ENCODE data around the gene NCKAP1.
A peak's percentile ranks its signal among the peaks of the same experiment; 100 is the strongest.

Gene NCKAP1, protein sequence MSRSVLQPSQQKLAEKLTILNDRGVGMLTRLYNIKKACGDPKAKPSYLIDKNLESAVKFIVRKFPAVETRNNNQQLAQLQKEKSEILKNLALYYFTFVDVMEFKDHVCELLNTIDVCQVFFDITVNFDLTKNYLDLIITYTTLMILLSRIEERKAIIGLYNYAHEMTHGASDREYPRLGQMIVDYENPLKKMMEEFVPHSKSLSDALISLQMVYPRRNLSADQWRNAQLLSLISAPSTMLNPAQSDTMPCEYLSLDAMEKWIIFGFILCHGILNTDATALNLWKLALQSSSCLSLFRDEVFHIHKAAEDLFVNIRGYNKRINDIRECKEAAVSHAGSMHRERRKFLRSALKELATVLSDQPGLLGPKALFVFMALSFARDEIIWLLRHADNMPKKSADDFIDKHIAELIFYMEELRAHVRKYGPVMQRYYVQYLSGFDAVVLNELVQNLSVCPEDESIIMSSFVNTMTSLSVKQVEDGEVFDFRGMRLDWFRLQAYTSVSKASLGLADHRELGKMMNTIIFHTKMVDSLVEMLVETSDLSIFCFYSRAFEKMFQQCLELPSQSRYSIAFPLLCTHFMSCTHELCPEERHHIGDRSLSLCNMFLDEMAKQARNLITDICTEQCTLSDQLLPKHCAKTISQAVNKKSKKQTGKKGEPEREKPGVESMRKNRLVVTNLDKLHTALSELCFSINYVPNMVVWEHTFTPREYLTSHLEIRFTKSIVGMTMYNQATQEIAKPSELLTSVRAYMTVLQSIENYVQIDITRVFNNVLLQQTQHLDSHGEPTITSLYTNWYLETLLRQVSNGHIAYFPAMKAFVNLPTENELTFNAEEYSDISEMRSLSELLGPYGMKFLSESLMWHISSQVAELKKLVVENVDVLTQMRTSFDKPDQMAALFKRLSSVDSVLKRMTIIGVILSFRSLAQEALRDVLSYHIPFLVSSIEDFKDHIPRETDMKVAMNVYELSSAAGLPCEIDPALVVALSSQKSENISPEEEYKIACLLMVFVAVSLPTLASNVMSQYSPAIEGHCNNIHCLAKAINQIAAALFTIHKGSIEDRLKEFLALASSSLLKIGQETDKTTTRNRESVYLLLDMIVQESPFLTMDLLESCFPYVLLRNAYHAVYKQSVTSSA

DNA sequence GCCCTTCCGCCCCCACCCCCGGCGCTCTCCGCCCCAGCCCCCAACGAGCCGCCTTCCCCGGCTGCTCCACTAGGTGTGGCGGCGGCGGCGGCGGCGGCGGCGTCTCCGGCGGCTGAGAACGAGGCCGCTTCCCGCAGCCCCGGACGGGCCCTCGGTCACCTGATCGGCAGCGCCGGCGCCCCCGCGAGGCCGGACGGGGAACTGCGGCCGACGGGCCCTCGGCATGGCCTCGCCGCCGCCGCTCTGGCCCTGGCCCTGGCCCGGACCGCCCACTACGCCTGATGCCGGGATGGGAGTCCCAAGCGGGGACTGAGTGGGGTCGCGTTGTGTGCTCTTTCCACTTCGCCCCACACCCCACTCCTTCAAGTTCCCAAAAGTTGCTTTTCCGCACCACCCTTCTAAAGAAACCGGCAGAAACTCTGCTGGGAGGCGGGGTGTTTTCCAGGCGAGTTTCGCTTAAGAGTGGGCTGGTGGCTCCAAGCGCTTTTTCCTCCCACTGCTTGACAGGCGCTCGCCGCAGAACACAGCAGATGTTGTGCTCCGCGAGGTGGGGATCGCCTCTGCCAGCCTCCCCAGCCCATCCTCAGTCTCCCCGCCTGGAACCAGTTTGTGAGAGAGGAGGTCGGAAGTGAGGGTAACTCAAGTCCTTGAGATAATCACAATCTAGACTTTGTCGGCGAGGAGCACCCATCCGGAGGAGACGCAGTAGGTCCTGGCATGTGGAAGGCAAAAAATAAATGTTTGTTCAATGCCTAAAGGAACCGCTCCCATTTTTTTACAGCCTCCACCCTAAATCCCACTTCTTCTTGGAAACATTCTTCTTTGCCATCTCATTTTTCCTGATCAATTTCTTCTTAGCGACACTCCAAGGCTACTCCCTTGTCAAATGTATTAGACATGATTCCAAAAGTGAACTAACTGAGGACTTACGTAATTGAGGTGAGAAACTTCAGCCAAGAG, at the start of gene NCKAP1:
NCKAP1 (minus strand) TSS at position 117 of the 960 bp plus-strand sequence. CDS start 358 bp downstream, outside the sequence.
- Histone ChIP-seq H3K9ac (ENCODE audit: low read length) (peak within 1 kb of the TSS; percentile 91), H3K36me3 (ENCODE audit: control insufficient read depth, insufficient read depth, low read length, severe bottlenecking) (no peaks in the 10 kb centered on the region)
- peak; percentile 95 for DNase-seq (ENCODE audit: low read depth)

DNA sequence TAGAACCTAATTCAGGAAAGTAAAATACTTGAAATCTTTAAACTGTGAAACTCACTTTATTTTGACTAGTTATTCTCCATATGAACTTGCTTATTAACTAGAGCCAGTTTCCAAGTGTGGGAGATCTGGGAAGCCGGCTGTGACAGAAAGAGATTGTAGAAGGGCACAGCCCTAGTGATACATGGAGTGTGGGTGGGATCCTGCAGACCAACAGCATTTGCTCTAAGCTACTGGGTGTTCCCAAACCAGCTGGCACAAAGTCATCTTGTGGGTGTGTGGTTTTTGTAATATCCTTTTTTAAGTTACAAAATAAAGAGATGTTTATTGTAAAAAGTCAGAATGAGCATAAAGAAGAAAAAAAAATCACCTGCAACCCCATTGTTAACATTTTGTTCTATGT, 43.7 kb upstream of the NCKAP1 start:
- Histone ChIP-seq H3K9me3 (ENCODE audit: control insufficient read depth, low read length) (no peaks in the 10 kb centered on the region), H3K4me1 (ENCODE audit: control insufficient read depth, insufficient read depth, low read length) (peaks cover 11% of the 10 kb centered on the region), H3K4me3 (ENCODE audit: low read length) (no peak overlapping the region), H3K36me3 (ENCODE audit: control insufficient read depth, insufficient read depth, low read length, severe bottlenecking) (no peaks in the 10 kb centered on the region), H3K9ac (ENCODE audit: low read length) (no peak overlapping the region), H3K27me3 (replicated peaks; ENCODE audit: control insufficient read depth, insufficient read depth, low read length) (no peaks in the 10 kb centered on the region)
- peak; percentile 54 for DNase-seq (ENCODE audit: low read depth)

More for the DNA sequence above, at the start of gene NCKAP1:
- Histone ChIP-seq H3K4me1 (ENCODE audit: control insufficient read depth, insufficient read depth, low read length) (peaks cover 34% of the 10 kb centered on the region), H3K4me3 (ENCODE audit: low read length) (peak within 1 kb of the TSS; percentile 84), H3K9me3 (ENCODE audit: control insufficient read depth, low read length) (no peaks in the 10 kb centered on the region), H3K27me3 (replicated peaks; ENCODE audit: control insufficient read depth, insufficient read depth, low read length) (no peaks in the 10 kb centered on the region)

DNA sequence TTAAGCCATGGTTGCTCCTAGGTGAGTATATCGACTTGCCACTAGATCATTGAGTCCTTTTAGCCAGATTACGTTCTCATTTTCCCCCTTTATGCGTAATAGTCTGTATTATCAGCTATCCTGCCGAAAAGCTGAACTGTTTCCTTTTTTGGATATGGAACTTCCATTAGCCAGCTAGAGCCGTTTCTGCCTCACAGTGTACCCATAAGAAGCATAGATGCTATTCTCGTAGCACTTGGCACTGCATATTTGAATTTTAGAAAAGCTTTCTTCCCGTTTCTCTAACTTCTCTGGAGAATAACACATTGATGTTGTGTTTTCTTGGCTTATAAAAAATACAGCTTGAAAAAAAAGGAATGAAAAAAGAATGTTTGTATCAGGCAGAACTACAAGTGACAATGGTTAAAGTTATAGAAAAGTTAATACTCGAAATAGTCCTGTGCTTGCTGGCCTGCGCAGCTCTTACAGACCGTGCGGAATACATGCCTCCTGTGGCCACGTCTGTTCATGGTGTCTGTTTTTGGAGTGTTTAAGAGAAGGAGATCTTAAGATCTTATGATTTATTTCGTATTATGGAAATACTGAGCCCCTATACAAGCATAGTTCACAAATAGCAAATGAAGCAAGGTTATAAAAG, 41.0 kb upstream of the NCKAP1 start:
- Histone ChIP-seq H3K9me3 (ENCODE audit: control insufficient read depth, low read length) (no peaks in the 10 kb centered on the region), H3K36me3 (ENCODE audit: control insufficient read depth, insufficient read depth, low read length, severe bottlenecking) (no peaks in the 10 kb centered on the region), H3K4me3 (ENCODE audit: low read length) (peak overlapping the region; percentile 94), H3K9ac (ENCODE audit: low read length) (peak overlapping the region; percentile 88), H3K4me1 (ENCODE audit: control insufficient read depth, insufficient read depth, low read length) (peaks cover 11% of the 10 kb centered on the region), H3K27me3 (replicated peaks; ENCODE audit: control insufficient read depth, insufficient read depth, low read length) (peaks cover 10% of the 10 kb centered on the region)
- peak; percentile 34 for DNase-seq (ENCODE audit: low read depth)

DNA sequence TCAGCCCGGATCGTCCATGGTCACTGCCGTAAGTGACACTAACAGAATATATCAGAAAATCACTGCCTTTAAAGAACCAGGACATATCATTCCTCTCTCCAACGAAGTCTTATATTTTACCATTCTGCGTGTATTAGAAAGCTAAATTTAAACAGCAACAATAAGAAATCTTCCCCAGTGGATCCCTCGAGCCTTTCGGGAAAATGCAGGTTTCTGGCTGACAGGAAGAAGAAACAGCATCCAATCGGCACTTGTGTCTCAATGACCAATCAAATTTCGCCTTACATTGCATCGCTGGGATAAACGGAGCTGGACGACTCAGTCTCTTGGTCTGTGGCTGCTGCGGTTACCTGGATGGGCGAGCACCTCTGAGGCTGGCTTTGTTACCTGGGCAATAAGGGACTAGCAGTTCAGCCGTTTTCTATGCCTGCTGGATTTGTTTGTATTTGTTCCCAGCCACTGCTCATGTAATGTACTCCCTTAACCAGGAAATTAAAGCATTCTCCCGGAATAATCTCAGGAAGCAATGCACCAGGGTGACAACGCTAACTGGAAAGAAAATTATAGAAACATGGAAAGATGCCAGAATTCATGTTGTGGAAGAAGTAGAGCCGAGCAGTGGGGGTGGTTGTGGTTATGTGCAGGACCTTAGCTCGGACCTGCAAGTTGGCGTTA, 40.3 kb upstream of the NCKAP1 start, which contains the start of gene DUSP19:
DUSP19 (plus strand) TSS at position 284 of the 675 bp plus-strand sequence; CDS start at position 471, 187 bp downstream.
- DNase-seq (ENCODE audit: low read depth), result peak; percentile 95
- peaks cover 11% of the 10 kb centered on the region for H3K4me1 ChIP-seq (ENCODE audit: control insufficient read depth, insufficient read depth, low read length)
- peak within 1 kb of the TSS; percentile 94 for H3K4me3 ChIP-seq (ENCODE audit: low read length)
- H3K36me3 ChIP-seq (ENCODE audit: control insufficient read depth, insufficient read depth, low read length, severe bottlenecking), result no peaks in the 10 kb centered on the region
- H3K27me3 ChIP-seq (replicated peaks; ENCODE audit: control insufficient read depth, insufficient read depth, low read length), result peaks cover 10% of the 10 kb centered on the region
- no peaks in the 10 kb centered on the region for H3K9me3 ChIP-seq (ENCODE audit: control insufficient read depth, low read length)
- H3K9ac ChIP-seq (ENCODE audit: low read length), result peak within 1 kb of the TSS; percentile 88

DNA sequence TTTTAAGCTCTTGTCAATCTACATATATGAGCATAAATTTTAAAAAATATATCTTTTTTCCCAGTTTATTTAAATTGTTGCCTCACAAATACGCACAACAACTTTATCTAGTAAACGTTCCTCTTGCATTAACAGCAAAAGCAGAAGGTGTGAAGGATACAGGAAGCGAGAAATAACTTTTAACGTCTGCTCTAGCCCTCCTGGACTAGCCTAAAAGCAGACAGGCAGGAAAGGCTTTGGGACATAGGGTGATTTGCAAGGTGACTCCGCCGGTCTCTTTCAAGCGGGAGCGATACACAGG, 39.9 kb upstream of the NCKAP1 start:
- Histone ChIP-seq H3K4me1 (ENCODE audit: control insufficient read depth, insufficient read depth, low read length) (peaks cover 11% of the 10 kb centered on the region), H3K9ac (ENCODE audit: low read length) (peak overlapping the region; percentile 88), H3K9me3 (ENCODE audit: control insufficient read depth, low read length) (no peaks in the 10 kb centered on the region), H3K27me3 (replicated peaks; ENCODE audit: control insufficient read depth, insufficient read depth, low read length) (peaks cover 10% of the 10 kb centered on the region), H3K36me3 (ENCODE audit: control insufficient read depth, insufficient read depth, low read length, severe bottlenecking) (no peaks in the 10 kb centered on the region), H3K4me3 (ENCODE audit: low read length) (peak overlapping the region; percentile 94)
- no peak for DNase-seq (ENCODE audit: low read depth)

DNA sequence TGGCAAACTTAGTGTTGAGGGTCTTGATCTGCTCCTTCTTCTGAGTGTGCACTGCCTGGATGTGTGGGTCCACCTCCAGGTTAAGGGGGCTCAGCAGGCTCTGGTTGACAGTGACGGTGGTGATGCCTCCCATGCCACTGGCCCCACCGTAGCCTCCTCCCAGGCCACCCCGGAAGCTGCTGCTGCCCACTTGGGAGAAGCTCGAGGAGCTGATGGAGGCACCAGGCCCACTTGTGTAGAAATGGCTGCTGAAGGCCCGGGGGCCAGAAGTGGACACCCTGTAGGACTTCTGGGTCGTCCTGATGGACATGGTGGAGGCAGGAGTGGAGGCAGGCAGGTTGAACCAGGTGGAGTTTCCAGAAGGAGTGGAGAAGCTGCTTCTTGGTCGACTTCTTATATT, 33.9 kb upstream of the NCKAP1 start:
- Histone ChIP-seq H3K4me3 (ENCODE audit: low read length) (no peak overlapping the region), H3K9ac (ENCODE audit: low read length) (no peak overlapping the region), H3K36me3 (ENCODE audit: control insufficient read depth, insufficient read depth, low read length, severe bottlenecking) (no peaks in the 10 kb centered on the region), H3K9me3 (ENCODE audit: control insufficient read depth, low read length) (no peaks in the 10 kb centered on the region), H3K4me1 (ENCODE audit: control insufficient read depth, insufficient read depth, low read length) (no peaks in the 10 kb centered on the region), H3K27me3 (replicated peaks; ENCODE audit: control insufficient read depth, insufficient read depth, low read length) (peaks cover 10% of the 10 kb centered on the region)
- no peak for DNase-seq (ENCODE audit: low read depth)

DNA sequence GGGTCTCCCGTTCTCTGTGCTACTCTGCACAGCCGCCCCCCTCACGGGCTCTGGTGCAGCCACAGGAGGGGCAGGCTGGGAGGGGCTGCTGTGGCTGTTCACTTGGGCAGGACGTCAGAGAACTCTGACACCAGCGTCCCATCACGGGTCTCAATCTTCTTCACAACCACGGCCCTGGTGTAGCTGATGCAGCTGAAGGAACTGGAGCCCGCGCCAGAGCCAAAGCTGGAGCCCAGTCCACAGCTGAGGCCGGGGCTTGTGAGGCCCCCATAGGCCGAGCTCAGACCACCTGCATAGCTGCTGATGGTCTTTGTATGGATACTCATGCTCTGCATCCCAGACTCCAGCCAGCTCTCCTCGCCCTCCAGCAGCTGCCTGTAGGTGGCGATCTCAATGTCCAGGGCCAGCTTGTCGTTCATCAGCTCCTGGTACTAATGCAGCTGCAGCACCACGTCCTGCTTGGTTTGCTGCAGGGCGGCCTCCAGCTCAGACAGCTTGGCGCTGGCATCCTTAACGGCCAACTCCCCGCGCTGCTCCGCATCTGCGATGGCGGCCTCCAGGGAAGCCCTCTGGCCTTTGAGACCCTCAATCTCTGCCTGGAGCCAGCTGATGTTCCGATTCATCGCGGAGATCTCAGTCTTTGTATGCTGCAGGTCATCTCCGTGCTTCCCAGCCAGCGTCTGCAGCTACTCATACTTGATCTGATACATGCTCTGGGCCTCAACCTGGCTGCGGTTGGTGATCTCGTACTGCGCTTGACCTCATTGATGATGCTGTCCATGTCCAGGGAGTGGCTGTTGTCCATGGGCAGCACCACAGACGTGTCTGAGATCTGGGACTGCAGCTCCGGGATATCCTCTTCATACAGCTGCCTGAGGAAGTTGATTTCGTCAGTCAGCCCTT, 32.9 kb upstream of the NCKAP1 start:
- Histone ChIP-seq H3K4me3 (ENCODE audit: low read length) (no peak overlapping the region), H3K27me3 (replicated peaks; ENCODE audit: control insufficient read depth, insufficient read depth, low read length) (peaks cover 8% of the 10 kb centered on the region), H3K9me3 (ENCODE audit: control insufficient read depth, low read length) (no peaks in the 10 kb centered on the region), H3K9ac (ENCODE audit: low read length) (no peak overlapping the region), H3K4me1 (ENCODE audit: control insufficient read depth, insufficient read depth, low read length) (no peaks in the 10 kb centered on the region), H3K36me3 (ENCODE audit: control insufficient read depth, insufficient read depth, low read length, severe bottlenecking) (no peaks in the 10 kb centered on the region)
- peak; percentile 37 for DNase-seq (ENCODE audit: low read depth)

DNA sequence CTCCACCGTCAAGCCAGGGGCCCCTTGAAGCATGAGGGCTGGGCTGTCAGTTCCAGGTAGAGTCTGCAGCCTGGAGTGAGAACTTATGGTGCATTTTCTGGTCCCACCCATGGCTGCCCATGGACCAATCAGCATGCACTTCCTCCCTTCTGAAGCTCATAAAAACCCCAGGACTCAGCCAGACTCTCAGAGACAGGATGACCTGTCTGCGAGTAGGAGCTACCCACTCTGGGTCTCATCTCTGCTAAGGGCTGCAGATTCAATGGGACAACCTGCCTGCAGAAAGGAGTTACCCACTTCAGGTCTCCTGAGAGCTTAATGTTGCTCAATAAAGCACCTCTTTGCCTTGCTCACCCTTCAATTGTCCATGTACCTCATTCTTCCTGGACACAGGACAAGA, 30.9 kb upstream of the NCKAP1 start:
- Histone ChIP-seq H3K9me3 (ENCODE audit: control insufficient read depth, low read length) (no peaks in the 10 kb centered on the region), H3K27me3 (replicated peaks; ENCODE audit: control insufficient read depth, insufficient read depth, low read length) (no peaks in the 10 kb centered on the region), H3K4me3 (ENCODE audit: low read length) (no peak overlapping the region), H3K36me3 (ENCODE audit: control insufficient read depth, insufficient read depth, low read length, severe bottlenecking) (no peaks in the 10 kb centered on the region), H3K4me1 (ENCODE audit: control insufficient read depth, insufficient read depth, low read length) (no peaks in the 10 kb centered on the region), H3K9ac (ENCODE audit: low read length) (no peak overlapping the region)
- DNase-seq (ENCODE audit: low read depth), result no peak

DNA sequence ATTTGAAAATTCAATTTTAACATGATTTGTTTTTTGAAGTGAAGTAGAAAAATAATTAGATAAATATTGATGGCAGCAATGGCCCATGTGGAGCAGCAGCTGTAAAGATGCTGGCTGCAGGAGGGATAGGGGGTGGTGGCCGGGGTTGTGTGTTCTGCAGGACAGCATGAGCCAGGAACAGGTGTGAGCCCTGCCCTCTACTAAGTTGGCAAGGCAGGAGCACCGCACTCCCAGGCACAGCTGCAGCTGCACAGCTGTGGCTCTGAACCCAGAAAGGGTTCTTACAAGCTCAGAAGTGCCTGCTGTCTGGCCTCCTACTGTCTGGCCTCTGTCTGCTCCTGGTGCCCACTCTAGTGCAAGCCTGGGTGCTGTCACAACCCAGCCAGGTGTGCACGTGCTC, 30.3 kb upstream of the NCKAP1 start:
- H3K27me3 ChIP-seq (replicated peaks; ENCODE audit: control insufficient read depth, insufficient read depth, low read length), result no peaks in the 10 kb centered on the region
- no peak for DNase-seq (ENCODE audit: low read depth)
- H3K9ac ChIP-seq (ENCODE audit: low read length), result no peak overlapping the region
- no peak overlapping the region for H3K4me3 ChIP-seq (ENCODE audit: low read length)
- H3K36me3 ChIP-seq (ENCODE audit: control insufficient read depth, insufficient read depth, low read length, severe bottlenecking), result no peaks in the 10 kb centered on the region
- H3K9me3 ChIP-seq (ENCODE audit: control insufficient read depth, low read length), result no peaks in the 10 kb centered on the region
- no peaks in the 10 kb centered on the region for H3K4me1 ChIP-seq (ENCODE audit: control insufficient read depth, insufficient read depth, low read length)

All from adipocyte (in vitro differentiated cells).